IPS DF 19.7 (cell line): ENCODE measurements around the gene GRIN2A.

Experiments used
- DNase-seq: peaks from one replicate; pipeline ENCODE4 v3.0.0-alpha.2; 2013; ENCODE audit warnings: low read depth, low spot score

Gene GRIN2A

GRCh38 chr16:9860876-9861275, 321.4 kb downstream of the GRIN2A start:
- no peak for DNase-seq

- DNase-seq = no peak
These were observed 322.4 kb downstream of the GRIN2A start for GRCh38 chr16:9859701-9860327.

GRCh38 chr16:9854675-9855074, 327.6 kb downstream of the GRIN2A start:
- no peak for DNase-seq

GRCh38 chr16:9852003-9852402, 330.2 kb downstream of the GRIN2A start:
- DNase-seq = no peak

GRCh38 chr16:9850817-9851216, 331.4 kb downstream of the GRIN2A start:
- no peak for DNase-seq

GRCh38 chr16:9849697-9850245, 332.5 kb downstream of the GRIN2A start:
- no peak for DNase-seq

- no peak for DNase-seq
These were observed 335.1 kb downstream of the GRIN2A start for GRCh38 chr16:9847146-9847545.

- DNase-seq = no peak
These were observed 335.7 kb downstream of the GRIN2A start for GRCh38 chr16:9846362-9847099.

- no peak for DNase-seq
These were observed 336.4 kb downstream of the GRIN2A start for GRCh38 chr16:9845661-9846361.

- DNase-seq = no peak
These were observed 337.9 kb downstream of the GRIN2A start for GRCh38 chr16:9844361-9844760.

- no peak for DNase-seq
These were observed 338.7 kb downstream of the GRIN2A start for GRCh38 chr16:9843424-9844018.

- DNase-seq = no peak
These were observed 341.2 kb downstream of the GRIN2A start for GRCh38 chr16:9840761-9841665.

- DNase-seq = no peak
These were observed 344.7 kb downstream of the GRIN2A start for GRCh38 chr16:9837481-9837880.

- no peak for DNase-seq
These were observed 346.0 kb downstream of the GRIN2A start for GRCh38 chr16:9836118-9836736.

- no peak for DNase-seq
These were observed 355.0 kb downstream of the GRIN2A start for GRCh38 chr16:9827062-9827752.

GRCh38 chr16:9826656-9827055, 355.6 kb downstream of the GRIN2A start:
- DNase-seq = no peak

- no peak for DNase-seq
These were observed 357.8 kb downstream of the GRIN2A start for GRCh38 chr16:9824200-9825068.

GRCh38 chr16:9823510-9823909, 358.7 kb downstream of the GRIN2A start:
- no peak for DNase-seq

- no peak for DNase-seq
These were observed 360.3 kb downstream of the GRIN2A start for GRCh38 chr16:9821970-9822369.
